GM12891 (cell line): ENCODE measurements around the gene MIB1.
"Not testable (repeated sequence)": the region's sequence is repeated elsewhere in the genome, so short reads cannot be mapped to it uniquely, and the experiment has no call there.

Experiments used
- DNase-seq: peaks from one replicate; pipeline ENCODE4 v3.0.0; 2011; ENCODE audit warnings: low spot score; ENCODE audit not compliant: insufficient read length
- FAIRE-seq: peaks from 2 replicates; lab custom pipeline; 2011; peaks lifted over from hg19 to GRCh38; lab: Jason Lieb, UNC
- PAX5 ChIP-seq: IDR thresholded peaks from 2 replicates; pipeline ENCODE4 v1.6.1; 2011; ENCODE audit warnings: low read length, moderate library complexity, mild to moderate bottlenecking; ENCODE audit not compliant: insufficient read depth, severe bottlenecking
- POLR2A ChIP-seq: IDR thresholded peaks from 2 replicates; pipeline ENCODE4 v1.6.1; 2011; ENCODE audit warnings: low read depth, low read length, control low read depth
- POLR2AphosphoS5 ChIP-seq: IDR thresholded peaks from 2 replicates; pipeline ENCODE4 v1.6.1; 2011; ENCODE audit warnings: low read depth, low read length, control low read depth
- POU2F2 ChIP-seq: IDR thresholded peaks from 2 replicates; pipeline ENCODE4 v1.6.1; 2011; ENCODE audit warnings: low read depth, mild to moderate bottlenecking, control low read depth, low read length, moderate library complexity
- SPI1 ChIP-seq: IDR thresholded peaks from 2 replicates; pipeline ENCODE4 v1.6.1; 2011; ENCODE audit warnings: low read depth, low read length, control low read depth
- TAF1 ChIP-seq: IDR thresholded peaks from 2 replicates; pipeline ENCODE4 v1.6.1; 2011; ENCODE audit warnings: low read depth, low read length, control low read depth

The MIB1 gene

GRCh38 chr18:21714474-21714873 is 26.1 kb upstream of the MIB1 start:
- FAIRE-seq (no peak), DNase-seq (no peak)
- TF ChIP-seq SPI1 (no peak), TAF1 (no peak), POU2F2 (no peak), PAX5 (no peak), POLR2A (no peak), POLR2AphosphoS5 (no peak)

- DNase-seq = no peak
- no peak for FAIRE-seq
- TF ChIP-seq POLR2A = no peak
- TF ChIP-seq POU2F2 = no peak
- TF ChIP-seq TAF1 = no peak
- TF ChIP-seq POLR2AphosphoS5 = no peak
- TF ChIP-seq SPI1 = no peak
- no peak for TF ChIP-seq PAX5
Observed at GRCh38 chr18:21722687-21723086, 17.9 kb upstream of the MIB1 start.

GRCh38 chr18:21725201-21725600 is 15.4 kb upstream of the MIB1 start:
- FAIRE-seq = no peak
- DNase-seq = no peak
- TF ChIP-seq POLR2AphosphoS5 (no peak), TAF1 (no peak), POU2F2 (no peak), SPI1 (no peak), PAX5 (no peak), POLR2A (no peak)

- FAIRE-seq (no peak), DNase-seq (no peak)
- no peak for TF ChIP-seq POLR2A
- no peak for TF ChIP-seq PAX5
- no peak for TF ChIP-seq POU2F2
- no peak for TF ChIP-seq SPI1
Observed at GRCh38 chr18:21727702-21728101, 12.9 kb upstream of the MIB1 start.

GRCh38 chr18:21733011-21733410 is 7.6 kb upstream of the MIB1 start:
- DNase-seq (no peak), FAIRE-seq (no peak)
- TF ChIP-seq SPI1 (no peak), POLR2AphosphoS5 (no peak), POLR2A (no peak), TAF1 (no peak), POU2F2 (no peak), PAX5 (no peak)

GRCh38 chr18:21735452-21736015 is 5.1 kb upstream of the MIB1 start:
- no peak for TF ChIP-seq PAX5
- no peak for TF ChIP-seq POU2F2
- no peak for TF ChIP-seq SPI1
- no peak for TF ChIP-seq POLR2AphosphoS5
- TF ChIP-seq TAF1 = no peak
- TF ChIP-seq POLR2A = no peak
- DNase-seq = no peak
- no peak for FAIRE-seq

- not testable (repeated sequence) for FAIRE-seq, DNase-seq
Observed at GRCh38 chr18:21736926-21737325, 3.7 kb upstream of the MIB1 start.

- no peak for DNase-seq
Observed at GRCh38 chr18:21739604-21740537, 721 bp upstream of the MIB1 start.

GRCh38 chr18:21741312-21741561 is 645 bp downstream of the MIB1 start:
- TF ChIP-seq TAF1 (no peak), PAX5 (no peak), POLR2AphosphoS5 (no peak), POLR2A (no peak), SPI1 (no peak)
- DNase-seq = peak; percentile 41
- FAIRE-seq = no peak

More at GRCh38 chr18:21739604-21740537, 721 bp upstream of the MIB1 start:
- TF ChIP-seq POLR2AphosphoS5 = no peak
- TF ChIP-seq POU2F2 = no peak
- TF ChIP-seq PAX5 = no peak
- TF ChIP-seq SPI1 = no peak
- TF ChIP-seq POLR2A = no peak
- no peak for TF ChIP-seq TAF1
- FAIRE-seq = no peak
